Thyroid gland (tissue), 4 donors: ENCODE data around the gene ZNF438.

Source experiments
- CTCF ChIP-seq, 6 experiments: fragments of 200-600 bp in 3 of 6; fragments of 450-650 bp in 3 of 6; sonication (generic) in 3 of 6; IDR thresholded peaks; one replicate each; pipeline ENCODE4 v1.5.1; 2016 to 2019; ENCODE audit warnings: antibody characterized with exemption in 6 of 6, mild to moderate bottlenecking in 2 of 6, inconsistent platforms in 1 of 6, moderate library complexity in 1 of 6
- POLR2A ChIP-seq, 2 donors: fragments of 450-650 bp; IDR thresholded peaks; one replicate each; pipeline ENCODE4 v1.6.1; 2017; ENCODE audit warnings: antibody characterized with exemption in 2 of 2, mild to moderate bottlenecking in 2 of 2, moderate library complexity in 1 of 2

GRCh38 chr10:30987463-30987862, 44.2 kb downstream of the ZNF438 start:
- TF ChIP-seq CTCF (IDR thresholded peaks at IDR 0.05) (no peak), POLR2A (IDR thresholded peaks at IDR 0.05) (no peak)
